Fibroblast of skin of back (primary cell): ENCODE results near the gene FXYD1.
"Not testable (repeated sequence)": the region's sequence is repeated elsewhere in the genome, so short reads cannot be mapped to it uniquely, and the experiment has no call there.

ENCODE experiments used
- DNase-seq: peaks from one replicate; pipeline ENCODE4 v3.0.0-alpha.2; 2013

FXYD1 gene

DNA sequence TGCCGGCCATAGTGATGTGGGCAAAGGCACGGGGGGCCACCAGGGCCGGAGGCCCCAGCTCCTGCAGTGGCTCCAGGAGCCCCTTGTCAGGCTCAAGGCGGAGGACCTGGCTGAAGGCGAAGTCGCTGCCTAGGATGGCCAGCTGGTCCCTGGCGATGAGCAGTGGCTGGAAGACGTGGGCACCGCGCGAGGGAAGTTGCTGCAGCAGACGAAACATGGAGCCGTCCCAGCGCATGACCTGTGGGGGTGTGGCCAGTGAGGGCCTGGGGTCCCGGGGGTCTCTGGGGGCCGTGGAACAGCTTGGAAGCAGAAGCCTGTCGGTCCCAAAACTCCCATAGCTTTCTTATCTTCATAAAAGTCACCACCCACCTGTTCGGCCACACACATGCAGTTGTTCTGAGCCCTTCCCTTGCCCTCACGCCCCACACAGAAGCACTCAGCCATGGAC, 13.3 kb upstream of the FXYD1 start:
- DNase-seq, result no peak

DNA sequence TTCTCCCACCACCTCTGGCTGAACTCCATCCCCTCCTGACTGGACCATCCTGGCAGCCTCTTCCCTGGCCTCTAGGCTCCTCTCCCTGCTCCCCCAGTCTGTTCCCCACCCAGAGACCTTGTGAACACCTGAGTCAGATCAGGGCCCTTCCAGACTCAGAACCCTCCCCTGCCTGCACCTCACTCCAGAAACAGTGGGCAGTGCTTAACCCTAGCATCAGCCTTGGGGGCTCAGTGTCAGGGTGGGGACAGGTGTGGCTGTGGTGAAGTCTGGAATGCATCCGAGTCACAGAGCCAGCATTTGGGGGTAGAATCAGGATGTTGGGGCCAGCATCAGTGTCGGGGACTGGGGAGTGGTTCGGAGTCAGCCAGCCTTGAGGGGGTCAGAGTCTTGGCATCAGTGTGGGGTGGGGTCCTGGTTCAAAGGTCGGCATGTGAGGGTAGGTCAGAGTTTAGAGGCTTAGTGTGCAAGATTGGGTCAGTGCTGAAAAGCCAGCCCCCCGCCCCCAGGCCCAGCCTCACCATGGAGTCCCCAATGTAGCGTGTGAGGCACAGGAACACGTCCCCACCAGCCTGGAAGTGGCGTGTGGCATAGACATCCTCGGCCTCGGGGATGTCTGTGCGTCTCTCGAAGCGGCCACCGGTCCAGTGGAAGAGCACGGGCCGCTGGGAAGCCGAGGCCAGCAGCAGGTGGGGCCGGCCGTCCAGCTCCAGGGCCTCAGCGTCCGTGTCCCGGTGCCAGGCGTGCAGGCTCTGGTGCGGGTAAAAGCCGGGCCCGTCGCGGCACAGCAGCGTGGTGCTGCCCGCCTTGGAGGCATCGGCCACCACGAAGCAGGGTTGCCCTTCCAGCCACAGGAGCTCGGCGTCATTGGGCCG, 12.6 kb upstream of the FXYD1 start:
- no peak for DNase-seq

DNA sequence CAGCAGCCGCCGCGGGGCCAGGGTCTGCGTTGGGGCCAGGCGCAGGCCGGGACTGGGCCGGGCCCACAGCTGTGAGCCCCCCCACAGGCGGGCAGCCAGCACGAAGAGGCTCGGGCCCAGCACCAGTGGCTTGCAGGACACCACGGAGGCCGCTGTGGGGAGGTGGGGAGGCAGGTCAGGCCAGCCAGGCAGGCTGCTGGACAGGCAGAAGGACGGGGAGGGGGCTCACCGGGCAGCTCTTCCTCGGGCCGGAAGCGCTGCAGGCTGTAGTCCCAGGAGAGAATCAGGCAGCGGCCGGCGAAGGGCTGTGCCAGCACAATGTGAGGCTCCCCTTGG, 12.0 kb upstream of the FXYD1 start:
- DNase-seq, result no peak

DNA sequence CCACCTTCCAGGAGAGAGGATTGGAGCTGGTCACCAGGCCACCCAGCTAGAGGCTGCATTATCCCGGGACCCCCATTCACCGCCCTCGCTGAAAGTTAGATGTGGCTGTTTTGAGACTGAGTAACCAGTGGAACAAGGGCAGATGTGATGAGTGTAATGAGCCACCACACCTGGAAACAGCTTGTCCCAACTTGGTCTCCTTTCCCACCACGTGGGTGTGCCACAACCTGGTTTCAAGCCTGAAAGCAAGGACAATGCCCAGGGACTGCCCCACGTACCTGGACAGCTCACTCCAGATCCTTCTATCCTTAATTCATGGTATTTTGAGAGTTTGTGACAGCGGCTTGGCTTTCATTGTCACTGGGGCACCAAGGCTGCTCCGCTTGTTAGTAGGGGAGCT, 10.8 kb upstream of the FXYD1 start:
- DNase-seq, result no peak

DNA sequence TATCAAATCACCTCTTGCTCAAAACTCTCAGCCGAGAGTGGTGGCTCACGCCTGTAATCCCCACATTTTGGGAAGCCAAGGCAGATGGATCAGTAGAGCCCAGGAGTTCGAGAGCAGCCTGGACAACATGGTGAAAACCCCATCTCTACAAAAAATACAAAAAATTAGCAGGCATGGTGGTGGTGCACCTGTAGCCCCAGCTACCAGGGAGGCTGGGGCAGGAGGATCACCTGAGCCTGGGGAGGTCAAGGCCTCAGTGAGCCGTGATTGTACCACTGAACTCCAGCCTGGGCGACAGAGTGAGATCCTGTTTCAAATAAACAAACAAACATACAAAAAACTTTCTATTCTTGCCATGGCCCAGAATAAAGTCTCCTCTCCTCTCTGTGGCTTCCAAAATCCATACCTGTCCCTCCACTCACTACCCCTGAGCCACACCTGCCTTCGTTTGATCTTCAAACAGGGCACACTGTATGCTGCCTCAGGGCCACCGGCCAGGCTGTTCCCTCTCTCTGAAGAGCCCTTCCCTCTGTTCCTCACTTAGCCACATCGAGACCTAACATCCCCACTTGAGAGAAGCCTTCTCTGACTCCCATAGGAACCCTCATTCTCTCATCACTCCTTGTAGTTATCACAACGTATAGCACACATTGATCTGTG, 10.1 kb upstream of the FXYD1 start:
- DNase-seq, result no peak

DNA sequence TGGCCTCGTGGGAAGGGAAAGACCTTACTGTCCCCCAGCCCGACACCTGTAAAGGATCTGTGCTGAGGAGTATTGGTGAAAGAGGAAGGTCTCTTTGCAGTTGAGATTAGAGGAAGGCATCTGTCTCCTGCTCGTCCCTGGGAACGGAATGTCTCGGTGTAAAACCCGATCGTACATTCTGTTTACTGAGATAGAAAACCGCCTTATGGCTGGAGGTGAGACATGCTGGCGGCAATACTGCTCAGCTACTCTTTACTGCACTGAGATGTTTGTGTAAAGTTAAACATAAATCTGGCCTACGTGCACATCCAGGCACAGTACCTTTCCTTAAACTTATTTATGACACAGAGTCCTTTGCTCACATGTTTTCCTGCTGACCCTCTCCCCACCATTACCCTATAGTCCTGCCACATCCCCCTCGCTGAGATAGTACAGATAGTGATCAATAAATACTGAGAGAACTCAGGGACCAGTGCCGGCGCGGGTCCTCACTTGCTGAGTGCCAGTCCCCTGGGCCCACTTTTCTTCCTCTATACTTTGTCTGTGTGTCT, 8.8 kb upstream of the FXYD1 start:
- not testable (repeated sequence) for DNase-seq

DNA sequence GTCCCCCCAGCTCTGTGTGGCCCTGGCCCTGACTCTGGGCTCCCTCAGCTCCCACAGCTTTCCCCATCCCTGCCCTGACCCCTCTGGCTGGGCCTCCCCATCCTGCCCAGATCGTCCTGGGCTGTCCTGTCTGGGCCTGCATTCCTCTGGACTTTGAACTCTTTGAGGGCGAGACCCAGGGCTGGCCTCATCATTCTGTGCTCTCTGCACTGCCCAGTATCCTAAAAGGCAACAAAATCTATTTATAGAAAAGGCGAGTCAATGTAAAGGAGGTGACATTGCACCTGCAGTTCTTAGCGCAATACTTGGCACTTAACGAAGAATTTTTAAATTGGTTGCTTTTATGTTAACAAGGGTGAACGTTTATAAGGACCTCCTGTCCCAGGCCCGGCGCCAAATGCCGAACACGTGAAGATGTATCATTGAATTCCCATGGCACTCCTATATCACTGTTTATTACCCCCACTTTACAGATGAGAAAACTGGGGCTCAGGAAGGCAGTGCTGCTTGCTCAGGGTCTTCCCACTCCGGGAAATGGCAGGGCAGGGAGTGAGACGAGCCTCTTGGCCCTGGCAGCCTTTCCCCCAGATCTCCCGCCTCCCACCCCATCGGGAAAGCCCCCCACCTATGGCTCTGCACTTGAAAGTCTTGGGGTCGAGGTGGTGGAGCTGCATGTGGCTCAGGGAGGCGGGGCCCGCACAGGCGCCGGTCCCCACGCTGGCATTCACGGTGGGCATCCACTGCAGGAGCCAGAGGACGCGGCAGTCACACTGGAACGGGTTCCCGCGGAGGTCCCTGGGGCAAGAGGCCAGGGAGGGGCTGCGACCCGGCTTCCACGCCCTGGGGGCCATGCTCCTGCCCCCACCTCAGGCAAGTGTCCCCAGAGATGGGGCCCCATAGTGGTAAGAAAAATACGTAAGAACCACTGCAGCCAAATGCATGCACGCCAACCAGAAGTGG, 7.6 kb upstream of the FXYD1 start:
- no peak for DNase-seq

DNA sequence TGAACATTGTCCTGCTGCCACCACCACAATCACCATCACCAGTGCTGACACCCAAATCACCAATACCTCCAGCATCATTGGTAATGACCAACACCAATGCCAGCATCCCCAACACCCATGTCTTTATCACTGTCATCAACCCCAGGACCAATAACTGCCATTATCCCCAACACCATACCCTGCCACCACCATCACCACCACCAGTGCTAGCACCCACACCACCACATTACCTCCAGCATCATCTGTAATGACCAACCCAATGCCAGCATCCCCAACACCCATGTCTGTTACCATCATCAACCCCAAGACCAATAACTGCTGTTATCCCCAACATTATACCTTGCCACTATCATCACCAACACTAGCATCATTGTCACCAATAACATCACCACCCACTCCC, 6.4 kb upstream of the FXYD1 start:
- no peak for DNase-seq

DNA sequence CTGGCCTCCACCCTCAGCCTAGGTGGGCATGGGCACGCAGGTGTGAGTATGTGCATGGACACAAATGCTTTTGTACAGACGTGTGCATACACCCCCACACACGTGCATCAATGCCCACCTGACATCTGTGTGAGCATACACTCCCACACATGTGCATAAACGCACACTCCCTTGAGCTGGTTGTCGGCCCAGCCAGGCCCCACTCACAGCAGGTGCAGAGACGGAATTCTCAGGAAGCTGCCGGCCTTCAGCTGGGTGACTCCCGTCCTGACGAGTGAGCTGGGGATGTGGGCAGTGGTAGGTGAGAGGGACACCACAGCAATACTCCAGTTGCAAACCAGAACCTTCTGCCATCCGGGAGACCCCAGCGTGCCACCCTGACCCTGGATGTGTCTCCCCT, 4.8 kb upstream of the FXYD1 start:
- no peak for DNase-seq

DNA sequence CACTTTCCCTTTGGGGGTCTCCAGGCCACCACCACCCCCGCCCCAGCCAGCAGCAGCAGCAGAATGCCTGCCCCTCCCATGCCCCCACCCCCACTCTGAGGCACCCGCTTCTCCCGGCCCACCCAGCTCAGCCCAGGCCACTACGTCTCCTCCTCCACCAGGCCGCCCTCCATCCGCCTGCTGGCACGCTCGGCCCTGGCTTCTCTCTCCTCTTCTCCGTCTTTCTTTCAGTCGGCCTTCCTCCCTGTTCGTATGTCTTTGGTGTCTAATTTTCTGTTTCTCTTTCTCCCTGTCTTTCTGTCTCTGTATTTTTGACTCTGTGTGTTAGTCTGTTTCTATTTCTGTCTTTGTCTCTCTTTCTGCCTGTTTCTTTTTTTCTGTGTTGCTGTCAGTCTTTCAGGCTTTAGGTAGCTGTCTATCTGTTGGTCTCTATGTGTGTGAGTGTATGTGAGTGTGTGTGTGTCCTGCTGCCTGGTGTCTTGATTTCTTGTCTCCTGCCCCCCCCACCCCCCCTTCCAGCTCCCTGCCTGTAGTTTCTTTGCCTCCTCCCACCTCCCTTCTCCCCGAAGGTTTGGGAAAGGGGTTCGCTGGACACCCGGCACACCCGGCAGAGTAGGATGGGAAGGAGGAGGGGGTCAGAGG, 3.9 kb upstream of the FXYD1 start, which contains the start of gene LGI4:
Gene LGI4, minus strand, starts transcription at position 459 of the 642 bp plus-strand sequence. Its CDS starts 379 bp downstream, at position 80.
- DNase-seq, result no peak

DNA sequence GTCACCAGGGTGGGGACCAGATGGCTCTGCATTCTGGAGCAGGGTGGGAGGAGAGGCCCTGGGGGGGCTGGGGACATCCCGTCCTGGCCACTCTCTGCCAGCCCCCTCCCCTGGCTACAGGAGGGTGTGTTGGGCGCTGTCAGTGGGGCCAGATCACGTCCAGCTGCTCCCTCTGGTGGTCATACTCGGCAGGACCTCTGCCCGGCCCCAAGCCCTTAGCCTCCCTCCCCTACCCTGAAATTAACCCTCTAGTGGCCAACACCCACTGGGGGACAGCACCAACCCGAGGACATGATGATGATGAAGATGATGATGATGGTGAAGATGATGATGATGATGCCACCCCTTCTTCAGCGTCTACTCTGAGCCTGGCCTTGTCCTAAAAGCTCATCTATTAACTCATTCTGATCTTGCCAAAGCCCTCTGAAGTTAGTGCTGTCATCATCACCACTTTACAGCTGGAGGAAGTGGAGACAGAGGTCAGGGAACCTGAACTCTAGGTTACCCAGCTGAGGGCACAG, 3.2 kb upstream of the FXYD1 start:
- peak; percentile 63 for DNase-seq

DNA sequence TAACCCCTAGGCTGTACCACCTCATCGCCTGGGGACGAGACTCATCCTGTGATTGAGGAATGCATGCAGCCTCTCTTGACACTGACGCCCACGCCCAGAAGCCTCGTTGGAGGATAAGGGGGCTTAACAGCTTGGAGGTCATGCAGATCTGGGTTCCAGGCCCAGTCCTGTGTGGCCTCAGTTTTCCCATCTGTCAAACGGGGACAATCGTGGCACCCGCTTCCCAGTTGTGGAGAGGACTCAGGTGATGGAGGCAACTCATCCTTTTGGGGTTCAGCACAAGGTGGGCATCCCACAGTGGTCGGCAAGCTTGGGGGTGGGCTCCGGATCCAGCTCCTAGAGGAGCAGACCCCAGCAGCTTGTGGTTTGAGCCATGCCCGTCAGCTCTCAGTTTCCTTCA, 2.4 kb upstream of the FXYD1 start:
- DNase-seq, result no peak

DNA sequence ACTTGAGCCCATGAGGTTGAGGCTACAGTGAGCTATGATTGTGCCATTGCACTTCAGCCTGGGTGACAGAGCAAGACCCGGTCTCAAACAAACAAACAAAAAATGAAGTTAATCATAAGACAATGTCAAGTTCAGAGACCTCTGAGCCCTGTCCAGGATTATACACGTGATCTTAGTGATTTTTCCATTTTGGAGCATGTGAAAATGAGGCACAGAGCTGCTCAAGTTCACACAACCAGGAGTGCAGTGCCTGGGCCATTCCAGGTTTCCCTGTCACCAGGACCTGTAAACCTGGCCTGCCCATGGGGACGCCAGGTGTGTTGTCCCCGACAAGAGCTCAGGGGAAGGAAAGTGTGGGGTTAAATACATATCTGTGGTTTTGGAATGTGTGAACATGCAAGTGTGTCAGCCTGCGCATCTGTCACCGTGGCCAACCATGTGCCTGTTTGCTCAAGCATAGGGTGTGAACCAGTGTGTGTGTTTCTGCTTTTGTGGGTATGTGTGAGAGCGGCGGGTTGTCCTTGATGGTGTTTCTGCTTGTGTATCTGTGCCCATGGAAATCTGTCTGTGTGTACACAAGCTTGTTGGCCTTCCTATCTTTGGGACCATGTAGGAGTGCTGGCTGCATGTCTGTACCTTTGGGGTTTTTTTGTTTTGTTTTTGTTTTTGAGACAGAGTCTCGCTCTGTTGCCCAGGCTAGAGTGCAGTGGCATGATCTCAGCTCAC, 1.5 kb upstream of the FXYD1 start:
- no peak for DNase-seq

DNA sequence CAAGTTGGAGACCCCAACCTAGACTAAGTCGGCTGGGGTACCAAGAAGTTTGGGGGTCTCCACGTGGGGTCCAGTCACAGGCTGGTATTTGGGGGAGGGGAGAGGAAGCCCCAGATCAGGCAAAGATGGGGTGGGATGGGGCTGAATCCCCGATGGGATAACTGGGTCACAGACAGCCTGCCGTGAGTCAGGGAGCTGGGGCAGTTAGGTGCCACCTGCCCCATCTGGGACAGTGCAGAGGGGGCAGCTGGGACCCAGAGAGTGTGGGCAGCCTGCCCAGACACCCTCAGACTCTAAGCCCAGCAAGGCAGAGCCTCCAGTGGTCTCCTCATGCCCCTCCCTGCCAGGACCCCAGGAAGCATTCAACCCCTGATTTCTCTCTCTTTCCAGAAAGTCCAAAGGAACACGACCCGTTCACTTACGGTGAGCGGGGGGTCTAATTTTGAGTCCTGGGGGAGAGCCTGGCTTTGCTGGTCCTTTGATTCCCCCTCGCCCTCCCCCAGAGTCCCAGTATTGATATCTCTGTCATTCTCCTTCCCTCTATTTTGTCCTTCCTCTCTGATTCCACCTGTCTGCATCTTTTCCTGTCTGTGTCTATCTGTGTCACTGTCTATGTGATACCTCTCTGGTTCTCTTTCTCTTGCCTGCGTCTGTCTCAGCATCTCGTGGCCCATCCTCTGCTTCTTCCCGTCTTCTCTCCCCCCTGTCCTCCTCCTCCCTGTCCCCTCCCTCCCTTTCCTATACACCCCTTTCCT, 1.8 kb downstream of the FXYD1 start:
- no peak for DNase-seq

DNA sequence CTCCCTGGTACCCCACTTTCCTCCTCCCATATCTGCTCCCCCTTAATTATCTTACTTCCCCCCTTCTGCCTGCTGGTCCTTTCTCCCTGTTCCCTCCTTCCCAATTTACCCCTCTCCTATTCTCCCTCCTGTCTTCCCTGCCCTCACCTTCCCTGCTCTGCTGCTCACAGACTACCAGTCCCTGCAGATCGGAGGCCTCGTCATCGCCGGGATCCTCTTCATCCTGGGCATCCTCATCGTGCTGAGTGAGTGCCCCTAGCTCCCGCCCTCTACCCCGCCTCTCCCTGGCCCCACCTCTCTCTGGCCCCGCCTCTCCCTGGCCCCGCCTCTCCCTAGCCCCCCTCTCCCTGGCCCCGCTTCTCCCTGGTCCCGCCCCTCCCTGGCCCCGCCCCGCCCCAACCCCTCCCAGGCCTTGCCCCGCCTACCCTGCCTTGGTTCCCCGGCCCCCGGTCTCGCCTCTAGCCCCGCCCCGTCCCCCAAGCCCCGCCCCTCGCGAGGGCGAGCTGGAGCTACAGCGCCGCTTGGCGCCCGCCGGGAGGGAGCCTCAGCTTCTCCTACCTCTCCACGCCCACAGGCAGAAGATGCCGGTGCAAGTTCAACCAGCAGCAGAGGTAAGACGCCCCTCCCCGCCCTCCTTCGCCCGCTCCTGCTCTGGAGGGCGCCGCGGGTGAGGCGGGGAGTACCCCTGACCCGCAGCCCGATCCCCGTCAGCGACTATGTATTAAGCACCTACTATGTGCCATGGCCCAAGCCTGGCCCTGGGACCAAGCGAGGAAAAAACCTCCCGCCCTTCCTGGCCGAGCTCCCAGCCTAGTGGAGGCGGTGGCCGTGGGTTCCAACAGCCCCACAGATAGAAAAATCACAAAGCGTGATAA, 2.6 kb downstream of the FXYD1 start:
- DNase-seq, result peak; percentile 89

DNA sequence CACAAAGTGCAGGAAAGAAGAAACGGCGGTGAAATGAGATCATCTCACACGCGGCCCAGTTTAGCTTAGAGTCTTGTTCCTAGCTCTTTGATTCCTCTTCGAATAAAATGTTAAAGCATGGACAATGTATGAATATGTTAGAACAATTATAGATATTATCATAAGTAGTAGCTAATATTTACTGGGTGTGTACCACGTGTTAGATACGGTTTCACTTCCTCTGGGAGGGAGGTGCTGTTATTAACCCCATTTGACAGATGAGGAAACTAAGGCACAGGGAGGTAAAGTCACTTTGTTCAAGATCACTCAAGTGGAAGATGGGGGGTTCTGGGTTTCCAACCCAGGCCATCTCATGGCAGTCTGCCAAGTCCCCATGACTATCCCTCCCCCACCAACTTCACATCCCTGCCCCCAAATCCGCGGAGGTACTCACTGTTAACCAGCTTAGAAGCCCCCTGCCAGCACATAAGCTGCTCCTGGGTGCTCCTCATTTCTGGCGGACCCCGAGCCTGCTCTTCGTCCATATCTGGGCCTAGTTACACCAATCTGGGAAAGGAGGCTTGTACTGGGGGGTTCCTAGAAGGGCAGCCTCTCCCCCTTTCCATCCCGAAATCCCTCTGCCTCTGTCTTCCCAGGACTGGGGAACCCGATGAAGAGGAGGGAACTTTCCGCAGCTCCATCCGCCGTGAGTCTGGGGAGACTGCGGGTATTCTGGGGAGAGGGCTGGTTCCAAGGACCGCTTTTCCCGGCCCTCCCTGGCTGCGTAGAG, 3.4 kb downstream of the FXYD1 start:
- DNase-seq, result no peak

DNA sequence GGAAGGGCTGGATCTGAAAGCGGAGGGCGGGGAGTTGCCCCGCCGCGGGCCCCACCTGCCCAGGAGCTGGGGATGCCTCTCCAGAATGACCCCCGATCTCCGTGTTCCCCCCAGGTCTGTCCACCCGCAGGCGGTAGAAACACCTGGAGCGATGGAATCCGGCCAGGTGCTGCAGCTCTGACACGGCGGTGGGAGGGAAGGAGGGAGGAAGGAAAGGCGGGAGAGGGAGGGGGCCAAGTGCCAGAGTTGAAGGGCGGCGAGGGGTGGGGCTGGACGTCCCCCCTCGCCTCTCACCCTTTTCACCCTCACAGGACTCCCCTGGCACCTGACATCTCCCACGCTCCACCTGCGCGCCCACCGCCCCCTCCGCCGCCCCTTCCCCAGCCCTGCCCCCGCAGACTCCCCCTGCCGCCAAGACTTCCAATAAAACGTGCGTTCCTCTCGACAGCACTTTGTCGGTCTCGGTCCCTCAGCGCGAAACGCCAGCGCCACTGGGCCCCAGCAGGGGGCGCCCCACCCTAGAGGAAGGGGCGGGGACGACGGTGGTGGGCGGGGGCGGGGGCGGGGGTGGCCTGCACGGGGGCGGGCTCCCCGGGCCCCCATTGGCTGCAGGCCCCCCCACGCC, 4.1 kb downstream of the FXYD1 start:
- peak; percentile 43 for DNase-seq

DNA sequence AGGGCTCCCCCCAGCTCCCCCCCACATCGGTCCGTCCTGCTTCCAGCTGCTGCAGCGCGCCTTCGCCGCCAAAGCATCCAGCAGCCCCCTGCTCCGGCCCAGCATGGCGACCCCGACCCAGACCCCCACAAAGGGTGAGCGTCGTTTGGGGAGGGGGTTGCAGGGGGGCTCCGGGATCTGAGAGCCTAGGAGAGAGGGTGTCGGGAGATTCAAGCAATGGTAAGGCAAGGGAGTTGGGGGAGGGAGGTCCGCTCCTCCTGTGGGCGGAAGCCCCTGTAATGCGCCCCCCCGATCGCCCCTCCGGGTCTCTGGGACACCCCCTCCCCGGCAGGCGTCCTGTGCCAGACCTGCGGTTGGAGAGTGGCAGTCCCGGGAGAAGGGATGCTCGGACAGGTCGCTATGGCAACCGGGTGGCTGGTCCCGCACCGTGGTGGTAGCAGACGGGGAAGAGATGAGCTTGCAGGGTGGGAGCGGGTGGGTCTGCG, 4.6 kb downstream of the FXYD1 start, which contains the start of gene FXYD7:
Gene FXYD7, plus strand, starts transcription at position 25 of the 485 bp plus-strand sequence. Its CDS starts 79 bp downstream, at position 104.
- DNase-seq, result no peak
